ENCODE measurements around the gene TOR1A.

DNA sequence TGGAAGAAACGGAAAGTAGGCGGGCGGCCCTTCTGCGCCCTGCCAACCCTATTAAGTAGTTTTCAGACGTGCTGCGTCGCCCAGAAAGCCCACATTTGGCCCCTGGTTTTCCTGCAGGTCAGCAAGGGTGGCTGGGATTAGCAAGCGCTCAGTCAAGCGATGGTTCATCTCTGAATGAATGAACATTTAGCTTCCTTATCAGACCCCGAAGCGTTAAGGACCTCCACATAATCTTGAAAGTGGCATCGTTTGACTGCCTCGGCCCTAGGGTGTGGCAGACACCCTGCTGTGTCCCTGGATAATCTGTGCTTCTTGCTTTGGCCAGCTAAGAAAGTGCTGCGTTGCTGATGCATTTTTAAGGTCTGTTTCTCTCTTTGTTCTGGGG lies 20.3 kb downstream of the TOR1A start:
- TF ChIP-seq, protein P1, sequence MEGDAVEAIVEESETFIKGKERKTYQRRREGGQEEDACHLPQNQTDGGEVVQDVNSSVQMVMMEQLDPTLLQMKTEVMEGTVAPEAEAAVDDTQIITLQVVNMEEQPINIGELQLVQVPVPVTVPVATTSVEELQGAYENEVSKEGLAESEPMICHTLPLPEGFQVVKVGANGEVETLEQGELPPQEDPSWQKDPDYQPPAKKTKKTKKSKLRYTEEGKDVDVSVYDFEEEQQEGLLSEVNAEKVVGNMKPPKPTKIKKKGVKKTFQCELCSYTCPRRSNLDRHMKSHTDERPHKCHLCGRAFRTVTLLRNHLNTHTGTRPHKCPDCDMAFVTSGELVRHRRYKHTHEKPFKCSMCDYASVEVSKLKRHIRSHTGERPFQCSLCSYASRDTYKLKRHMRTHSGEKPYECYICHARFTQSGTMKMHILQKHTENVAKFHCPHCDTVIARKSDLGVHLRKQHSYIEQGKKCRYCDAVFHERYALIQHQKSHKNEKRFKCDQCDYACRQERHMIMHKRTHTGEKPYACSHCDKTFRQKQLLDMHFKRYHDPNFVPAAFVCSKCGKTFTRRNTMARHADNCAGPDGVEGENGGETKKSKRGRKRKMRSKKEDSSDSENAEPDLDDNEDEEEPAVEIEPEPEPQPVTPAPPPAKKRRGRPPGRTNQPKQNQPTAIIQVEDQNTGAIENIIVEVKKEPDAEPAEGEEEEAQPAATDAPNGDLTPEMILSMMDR (IDR thresholded peaks at IDR 0.05), result no peak
- no peak for TF ChIP-seq POLR2A (IDR thresholded peaks at IDR 0.05)

Data from lower leg skin (tissue), 3 donors.